GM12878 (cell line): ENCODE results near the gene PIEZO2.

Source experiments
- CTCF ChIP-seq, 3 experiments: IDR thresholded peaks in 2 of 3; conservative IDR thresholded peaks in 1 of 3; 2 replicates each; pipeline ENCODE4 v1.5.1; 2011; ENCODE audit warnings: low read depth in 3 of 3, low read length in 3 of 3, mild to moderate bottlenecking in 3 of 3, control low read depth in 2 of 3, moderate library complexity in 2 of 3, inconsistent platforms in 1 of 3, mixed read lengths in 1 of 3; ENCODE audit not compliant: control insufficient read depth in 2 of 3, insufficient read depth in 1 of 3; ENCODE audit errors: extremely low read depth in 1 of 3
- EZH2 ChIP-seq: IDR thresholded peaks from 2 replicates; pipeline ENCODE4 v1.6.1; 2012; ENCODE audit warnings: low read depth, mild to moderate bottlenecking, control low read depth, inconsistent platforms, low read length, borderline replicate concordance; ENCODE audit not compliant: control insufficient read depth
- MTA2 ChIP-seq: fragments of 450-650 bp; IDR thresholded peaks from 2 replicates; pipeline ENCODE4 v1.6.1; 2016; ENCODE audit warnings: low read depth, mild to moderate bottlenecking, moderate library complexity

DNA sequence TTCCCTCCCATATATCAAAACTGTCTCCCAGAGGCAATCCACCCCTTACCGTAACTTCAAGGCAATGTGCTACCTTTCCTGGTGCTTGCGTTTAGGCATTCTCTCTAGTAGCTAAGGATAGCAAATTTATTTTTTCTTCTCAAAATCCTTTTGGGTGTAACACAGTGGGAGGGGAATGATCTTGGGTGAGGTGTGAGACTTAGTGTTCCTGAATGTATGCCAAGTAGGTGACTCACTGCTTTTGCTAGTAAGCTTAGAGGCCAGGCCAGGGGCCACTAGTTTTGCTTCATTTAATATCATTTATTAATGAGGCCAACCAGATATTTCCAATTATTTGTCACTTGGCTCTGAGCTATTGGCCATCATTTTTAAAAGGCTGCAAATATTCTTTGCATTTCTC is 488.1 kb downstream of the PIEZO2 start:
- no peak for TF ChIP-seq MTA2
- TF ChIP-seq EZH2, result no peak
- TF ChIP-seq CTCF (IDR thresholded peaks at IDR 0.05 in 2 of 3, conservative IDR thresholded peaks at IDR 0.05 in 1 of 3; ENCODE audit: control insufficient read depth in 2 of 3, extremely low read depth in 1 of 3, insufficient read depth in 1 of 3, low read depth in 3 of 3, low read length in 3 of 3), result no peak
